H1 (cell line): ENCODE measurements around the gene PPP1R14B. TPM values are rescaled to one million over a fixed set of nuclear protein-coding genes. Genes with fewer than 3 reads are reported as not detected.

ENCODE experiments used
- CTCF ChIA-PET: fragments of 300-600 bp; sonication (Branson Sonifier 250); formaldehyde crosslinking; loops from one replicate; lab custom pipeline; 2021; ENCODE audit not compliant: partially characterized antibody; lab: Charles Lee
- POLR2A ChIA-PET: fragments of 300-600 bp; sonication (Branson Sonifier 250); formaldehyde crosslinking; loops from one replicate; lab custom pipeline; 2021; ENCODE audit warnings: inconsistent platforms; ENCODE audit not compliant: partially characterized antibody; lab: Charles Lee
- DNase-seq, 2 experiments: peaks; one replicate each; pipeline versions ENCODE4 v3.0.0 to v3.0.0-alpha.2; 2010 to 2022; ENCODE audit warnings: low spot score in 2 of 2, low read depth in 1 of 2, mixed read lengths in 1 of 2
- FAIRE-seq: peaks from 2 replicates; lab custom pipeline; 2011; peaks lifted over from hg19 to GRCh38; lab: Jason Lieb, UNC
- H2AFZ ChIP-seq: 2 replicates; pipeline ENCODE4 v1.8.1; 2012; ENCODE audit warnings: low read length, inconsistent platforms
- H2AK5ac ChIP-seq: 2 replicates; pipeline ENCODE4 v1.6.1; 2013; ENCODE audit warnings: low read depth, low read length
- H2BK120ac ChIP-seq: replicated peaks from 2 replicates; pipeline ENCODE3; 2013; ENCODE audit warnings: low read depth, low read length, inconsistent platforms
- H2BK12ac ChIP-seq: 2 replicates; pipeline ENCODE4 v1.6.1; 2013; ENCODE audit warnings: low read depth, low read length
- H2BK15ac ChIP-seq: 2 replicates; pipeline ENCODE4 v1.6.1; 2013; ENCODE audit warnings: low read length
- H2BK20ac ChIP-seq: 2 replicates; pipeline ENCODE4 v1.6.1; 2013; ENCODE audit warnings: low read length
- H2BK5ac ChIP-seq: 2 replicates; pipeline ENCODE4 v1.6.1; 2013; ENCODE audit warnings: low read depth, low read length
- H3K14ac ChIP-seq: 2 replicates; pipeline ENCODE4 v1.6.1; 2013; ENCODE audit warnings: inconsistent platforms; ENCODE audit not compliant: insufficient read length
- H3K18ac ChIP-seq: 2 replicates; pipeline ENCODE4 v1.6.1; 2013; ENCODE audit warnings: low read length; ENCODE audit errors: extremely low read depth
- H3K23ac ChIP-seq: 2 replicates; pipeline ENCODE4 v1.6.1; 2013; ENCODE audit warnings: inconsistent platforms; ENCODE audit not compliant: insufficient read length
- H3K23me2 ChIP-seq: 2 replicates; pipeline ENCODE4 v1.6.1; 2013; ENCODE audit warnings: low read depth, low read length
- H3K27ac ChIP-seq: 2 replicates; pipeline ENCODE4 v1.6.1; 2011; ENCODE audit warnings: low read depth, low read length, inconsistent platforms
- H3K27me3 ChIP-seq, 4 experiments: replicated peaks in 1 of 4; 1 replicate in 1 of 4; 2 replicates in 3 of 4; pipeline versions ENCODE4 v1.6.1 to v1.8.1; 2011 to 2013; ENCODE audit warnings: low read length in 3 of 4, mild to moderate bottlenecking in 3 of 4, inconsistent platforms in 2 of 4, mixed read lengths in 2 of 4, moderate library complexity in 1 of 4; ENCODE audit not compliant: control insufficient read depth in 3 of 4, insufficient read depth in 3 of 4; ENCODE audit errors: extremely low read depth in 1 of 4
- H3K36me3 ChIP-seq, 4 experiments: 2 replicates each; pipeline versions ENCODE4 v1.6.1 to v1.8.1; 2011 to 2013; ENCODE audit warnings: mild to moderate bottlenecking in 4 of 4, low read length in 3 of 4, moderate library complexity in 2 of 4, control low read depth in 1 of 4, inconsistent platforms in 1 of 4; ENCODE audit not compliant: insufficient read depth in 4 of 4, control insufficient read depth in 2 of 4
- H3K4ac ChIP-seq: replicated peaks from 2 replicates; pipeline ENCODE3; 2013; ENCODE audit warnings: low read length, low read depth, mixed read lengths, inconsistent platforms; ENCODE audit not compliant: insufficient read length
- H3K4me1 ChIP-seq, 4 experiments: replicated peaks in 1 of 4; 1 replicate in 1 of 4; 2 replicates in 3 of 4; pipeline versions ENCODE4 v1.6.1 to v1.8.1; 2011 to 2013; ENCODE audit warnings: low read length in 3 of 4, inconsistent platforms in 2 of 4, mixed read lengths in 1 of 4; ENCODE audit not compliant: insufficient read depth in 4 of 4, control insufficient read depth in 3 of 4
- H3K4me2 ChIP-seq, 2 experiments: 2 replicates each; pipeline versions ENCODE4 v1.6.1 to v1.8.1; 2011 to 2013; ENCODE audit warnings: low read depth in 2 of 2, low read length in 2 of 2, control low read depth in 1 of 2, inconsistent platforms in 1 of 2, mild to moderate bottlenecking in 1 of 2; ENCODE audit not compliant: insufficient read depth in 1 of 2
- H3K4me3 ChIP-seq, 4 experiments: fragments of 200-600, 300-600 bp in 1 of 4; sonication (generic), shearing (Covaris generic), sonication (Bioruptor Twin) in 1 of 4; 2 replicates each; pipeline versions ENCODE4 v1.5.1 to v1.8.1; 2011 to 2016; ENCODE audit warnings: low read length in 4 of 4, low read depth in 3 of 4, control low read depth in 2 of 4, inconsistent platforms in 2 of 4, mild to moderate bottlenecking in 2 of 4, mixed read lengths in 1 of 4, moderate library complexity in 1 of 4; ENCODE audit not compliant: insufficient read depth in 2 of 4; ENCODE audit errors: extremely low read depth in 1 of 4
- H3K56ac ChIP-seq: replicated peaks from 2 replicates; pipeline ENCODE3; 2013; ENCODE audit warnings: low read depth, mild to moderate bottlenecking, mixed read lengths, low read length, inconsistent platforms; ENCODE audit not compliant: insufficient read length
- H3K79me1 ChIP-seq: 2 replicates; pipeline ENCODE4 v1.6.1; 2013; ENCODE audit warnings: low read depth, low read length, control low read depth
- H3K79me2 ChIP-seq, 2 experiments: 2 replicates each; pipeline versions ENCODE4 v1.6.1 to v1.8.1; 2012 to 2013; ENCODE audit warnings: low read length in 2 of 2, mild to moderate bottlenecking in 2 of 2, inconsistent platforms in 1 of 2; ENCODE audit not compliant: insufficient read depth in 2 of 2, control insufficient read depth in 1 of 2
- H3K9ac ChIP-seq, 4 experiments: replicated peaks in 1 of 4; 1 replicate in 1 of 4; 2 replicates in 3 of 4; pipeline versions ENCODE4 v1.6.1 to v1.8.1; 2011 to 2013; ENCODE audit warnings: low read depth in 3 of 4, low read length in 3 of 4, control low read depth in 2 of 4, mild to moderate bottlenecking in 2 of 4, moderate library complexity in 2 of 4, inconsistent platforms in 1 of 4; ENCODE audit errors: extremely low read depth in 1 of 4
- H3K9me3 ChIP-seq, 2 experiments: 2 replicates each; pipeline versions ENCODE4 v1.6.1 to v1.8.1; 2012 to 2013; ENCODE audit warnings: mild to moderate bottlenecking in 2 of 2, moderate library complexity in 2 of 2, control low read depth in 1 of 2, inconsistent platforms in 1 of 2, low read depth in 1 of 2, low read length in 1 of 2, mixed read lengths in 1 of 2; ENCODE audit not compliant: insufficient read depth in 2 of 2
- H4K20me1 ChIP-seq, 2 experiments: replicated peaks in 1 of 2; 2 replicates each; pipeline versions ENCODE3 to v1.8.1; 2011 to 2013; ENCODE audit warnings: inconsistent platforms in 2 of 2, low read length in 2 of 2, mild to moderate bottlenecking in 1 of 2; ENCODE audit not compliant: insufficient read depth in 2 of 2, control insufficient read depth in 1 of 2
- H4K5ac ChIP-seq: 2 replicates; pipeline ENCODE4 v1.6.1; 2013; ENCODE audit warnings: low read length, low read depth, mixed read lengths, inconsistent platforms; ENCODE audit not compliant: insufficient read length
- H4K8ac ChIP-seq: 2 replicates; pipeline ENCODE4 v1.8.0; 2013; ENCODE audit warnings: mild to moderate bottlenecking, moderate library complexity, low read length, inconsistent platforms; ENCODE audit not compliant: insufficient read depth; ENCODE audit errors: extremely low read depth
- H4K91ac ChIP-seq: replicated peaks from 2 replicates; pipeline ENCODE3; 2013; ENCODE audit warnings: low read length, mixed read lengths, inconsistent platforms; ENCODE audit not compliant: insufficient read length
- CBX5 ChIP-seq: fragments of 300-800, 300-1000 bp; sonication (generic); IDR thresholded peaks from 2 replicates; pipeline ENCODE4 v1.7.1; 2016; ENCODE audit warnings: antibody characterized with exemption, low read length, low read depth
- EP300 ChIP-seq, 2 experiments: IDR thresholded peaks; 1 replicate in 1 of 2; 2 replicates in 1 of 2; pipeline ENCODE4 v1.6.1; 2011 to 2012; ENCODE audit warnings: low read depth in 2 of 2, low read length in 2 of 2, mild to moderate bottlenecking in 2 of 2, borderline replicate concordance in 1 of 2, inconsistent platforms in 1 of 2, moderate library complexity in 1 of 2
- MAFK ChIP-seq: IDR thresholded peaks from 2 replicates; pipeline ENCODE4 v1.6.1; 2012; ENCODE audit warnings: low read depth, mild to moderate bottlenecking, improper control_type of control experiment, low read length
- PHF8 ChIP-seq: fragments of 200-600 bp; sonication (generic); conservative IDR thresholded peaks from 2 replicates; pipeline ENCODE4 v1.7.1; 2012; ENCODE audit warnings: low read depth, mild to moderate bottlenecking, inconsistent platforms, low read length, moderate library complexity
- POU5F1 ChIP-seq: IDR thresholded peaks from 2 replicates; pipeline ENCODE4 v1.6.1; 2011; ENCODE audit warnings: low read depth, mild to moderate bottlenecking, low read length, moderate library complexity
- SIN3A ChIP-seq, 2 experiments: IDR thresholded peaks in 1 of 2; conservative IDR thresholded peaks in 1 of 2; 2 replicates each; pipeline ENCODE4 v1.6.1; 2011 to 2012; ENCODE audit warnings: low read length in 2 of 2, improper control_type of control experiment in 1 of 2, low read depth in 1 of 2, mild to moderate bottlenecking in 1 of 2
- SRF ChIP-seq: IDR thresholded peaks from 2 replicates; pipeline ENCODE4 v1.6.1; 2011; ENCODE audit warnings: mild to moderate bottlenecking, low read depth, low read length, moderate library complexity
- WGBS, 2 experiments: shearing (Covaris generic) in 1 of 2; methylation state at CpG; one replicate each; pipeline versions ENCODE4 v1.1.6 to v1.1.7; 2013 to 2015; ENCODE audit warnings: low lambda C conversion rate in 2 of 2, mixed read lengths in 2 of 2, inconsistent platforms in 1 of 2, low coverage in 1 of 2, missing lambda C conversion rate in 1 of 2; ENCODE audit not compliant: insufficient replicate concordance in 2 of 2, insufficient coverage in 1 of 2, insufficient read length in 1 of 2; ENCODE audit errors: extremely low coverage in 1 of 2, missing lambda C conversion rate in 1 of 2; 5-methylcytosine and 5-hydroxymethylcytosine counted together
- polyA plus RNA-seq, 7 experiments: library from polyadenylated mRNA; depleted of rRNA in 3 of 7; stranded (reverse) in 5 of 7; unstranded in 2 of 7; fragments of >200 nt in 5 of 7; fragments of 200-250 nt in 2 of 7; gene quantifications; 1 replicate in 5 of 7; 2 replicates in 1 of 7; 4 replicates in 1 of 7; pipeline versions ENCODE4 v1.2.1 to v1.2.3, GENCODE V29; 2011 to 2013; ENCODE audit warnings: missing spikeins in 2 of 7, mixed read lengths in 2 of 7
- total RNA-seq: library from RNA; stranded (reverse); fragmentation: NEBNext Ultra II Directional; extraction: Animal tissue kit (Norgen Biotek cat#: 25700); gene quantifications from 2 replicates; pipeline ENCODE4 v1.2.1, GENCODE V29; 2021

PPP1R14B gene
- total and polyA plus RNA-seq, 2 of the 8 experiments (the other 6 are each of a cell fraction or from before 2014, with no cell fraction given): 265 to 419 TPM

GRCh38 chr11:64227405-64227956 lies 19.3 kb downstream of the PPP1R14B start:
- WGBS, 2 experiments: 100% methylated on average over 1 of the region's 3 CpGs; no CpG with 5 or more reads in 1 of the 2 experiments
- Histone ChIP-seq H4K20me1 (peaks cover 0 to 7% of the 10 kb centered on the region in 2 experiments), H2BK20ac (no peak overlapping the region), H3K14ac (no peak overlapping the region), H3K9ac (no peak overlapping the region), H3K27me3 (peaks cover 0 to 6% (median 3%) of the 10 kb centered on the region in 4 experiments; a peak in 4 of 7 replicates), H2BK5ac (no peak overlapping the region), H3K56ac (no peak overlapping the region), H3K4me3 (no peak overlapping the region), H4K8ac (no peak overlapping the region), H3K18ac (no peak overlapping the region), H3K9me3 (no peaks in the 10 kb centered on the region), H3K23ac (no peak overlapping the region), H3K79me2 (no peaks in the 10 kb centered on the region), H4K91ac (no peak overlapping the region), H4K5ac (no peak overlapping the region), H3K4ac (no peak overlapping the region), H3K27ac (no peak overlapping the region), H2BK120ac (no peak overlapping the region), H3K4me1 (peaks cover 0 to 31% (median 17%) of the 10 kb centered on the region in 4 experiments; a peak in 6 of 7 replicates), H3K23me2 (peaks cover 16% of the 10 kb centered on the region), H2BK12ac (peak overlapping the region; percentile 55; the same call in 1 of the 2 replicates), H2AK5ac (no peak overlapping the region), H2BK15ac (0 out of 2 replicates have a peak overlapping the region, but pooled peaks have one; percentile 61), H2AFZ (no peak overlapping the region), H3K79me1 (no peaks in the 10 kb centered on the region; the same call in 1 of the 2 replicates), H3K4me2 (peak overlapping the region; percentile 72 to 93; a peak in 3 of 4 replicates), H3K36me3 (peaks cover 0 to 7% (median 1%) of the 10 kb centered on the region in 4 experiments; a peak in 2 of 8 replicates)
- ChIA-PET CTCF (interaction anchor here (0.6 to 6.5 kb wide), 10 partner anchors 10 to 126 kb away, joined by 3 to 64 read pairs (median 4); partner anchors contain the start of genes FERMT3, FKBP2 and PLCB3), POLR2A (interaction anchor here (2.2 to 14.1 kb wide), 5 partner anchors 17 to 77 kb away, joined by 5 to 253 read pairs (median 48); partner anchors contain the start of genes FERMT3, FKBP2, PLCB3 and PPP1R14B)
- no peak for TF ChIP-seq POU5F1
- no peak for TF ChIP-seq MAFK
- TF ChIP-seq SIN3A (conservative IDR thresholded peaks at IDR 0.05 in 1 of 2, IDR thresholded peaks at IDR 0.05 in 1 of 2; ENCODE audit: low read depth in 1 of 2, low read length in 2 of 2): no peak
- no peak for TF ChIP-seq PHF8
- TF ChIP-seq CBX5: no peak
- TF ChIP-seq SRF: no peak
- TF ChIP-seq EP300 (IDR thresholded peaks at IDR 0.05; ENCODE audit: borderline replicate concordance in 1 of 2, low read depth in 2 of 2, low read length in 2 of 2): no peak
- DNase-seq (no peak), FAIRE-seq (no peak)
